Fibroblast of mammary gland (primary cell): ENCODE measurements around the gene COG5.

Experiments
- DNase-seq: peaks from one replicate; pipeline ENCODE4 v3.0.0-alpha.2; 2010; ENCODE audit warnings: low read depth
- H3K4me3 ChIP-seq: 2 replicates; pipeline ENCODE4 v1.5.1; 2011; ENCODE audit warnings: low read depth, mild to moderate bottlenecking, low read length, moderate library complexity; ENCODE audit not compliant: control insufficient read depth
- TF ChIP-seq, protein P1 (sequence below): conservative IDR thresholded peaks from 2 replicates; pipeline ENCODE4 v1.5.1; 2011; ENCODE audit warnings: low read depth, low read length, inconsistent platforms; ENCODE audit not compliant: control insufficient read depth, insufficient read depth

The COG5 gene

DNA sequence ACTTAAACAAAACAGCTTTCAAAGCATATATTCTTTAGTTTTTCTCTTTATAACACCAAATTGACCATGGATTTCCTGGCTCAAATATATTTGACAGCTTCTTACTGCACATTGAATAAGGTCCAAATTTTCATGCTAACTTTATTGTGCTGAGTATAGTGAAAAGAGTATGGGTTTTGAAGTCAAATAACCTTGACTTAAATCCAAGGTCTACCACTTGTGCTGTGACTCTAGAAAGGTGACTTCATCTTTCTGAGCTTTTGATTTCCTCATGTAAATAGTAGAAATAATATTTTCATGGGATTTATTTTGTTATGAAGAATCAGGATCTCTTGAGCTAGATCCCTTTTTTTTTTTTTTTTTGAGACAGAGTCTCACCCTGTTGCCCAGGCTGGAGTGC, 233.2 kb downstream of the COG5 start:
- TF ChIP-seq, protein P1, sequence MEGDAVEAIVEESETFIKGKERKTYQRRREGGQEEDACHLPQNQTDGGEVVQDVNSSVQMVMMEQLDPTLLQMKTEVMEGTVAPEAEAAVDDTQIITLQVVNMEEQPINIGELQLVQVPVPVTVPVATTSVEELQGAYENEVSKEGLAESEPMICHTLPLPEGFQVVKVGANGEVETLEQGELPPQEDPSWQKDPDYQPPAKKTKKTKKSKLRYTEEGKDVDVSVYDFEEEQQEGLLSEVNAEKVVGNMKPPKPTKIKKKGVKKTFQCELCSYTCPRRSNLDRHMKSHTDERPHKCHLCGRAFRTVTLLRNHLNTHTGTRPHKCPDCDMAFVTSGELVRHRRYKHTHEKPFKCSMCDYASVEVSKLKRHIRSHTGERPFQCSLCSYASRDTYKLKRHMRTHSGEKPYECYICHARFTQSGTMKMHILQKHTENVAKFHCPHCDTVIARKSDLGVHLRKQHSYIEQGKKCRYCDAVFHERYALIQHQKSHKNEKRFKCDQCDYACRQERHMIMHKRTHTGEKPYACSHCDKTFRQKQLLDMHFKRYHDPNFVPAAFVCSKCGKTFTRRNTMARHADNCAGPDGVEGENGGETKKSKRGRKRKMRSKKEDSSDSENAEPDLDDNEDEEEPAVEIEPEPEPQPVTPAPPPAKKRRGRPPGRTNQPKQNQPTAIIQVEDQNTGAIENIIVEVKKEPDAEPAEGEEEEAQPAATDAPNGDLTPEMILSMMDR, result no peak
- DNase-seq, result no peak
- no peak overlapping the region for H3K4me3 ChIP-seq

DNA sequence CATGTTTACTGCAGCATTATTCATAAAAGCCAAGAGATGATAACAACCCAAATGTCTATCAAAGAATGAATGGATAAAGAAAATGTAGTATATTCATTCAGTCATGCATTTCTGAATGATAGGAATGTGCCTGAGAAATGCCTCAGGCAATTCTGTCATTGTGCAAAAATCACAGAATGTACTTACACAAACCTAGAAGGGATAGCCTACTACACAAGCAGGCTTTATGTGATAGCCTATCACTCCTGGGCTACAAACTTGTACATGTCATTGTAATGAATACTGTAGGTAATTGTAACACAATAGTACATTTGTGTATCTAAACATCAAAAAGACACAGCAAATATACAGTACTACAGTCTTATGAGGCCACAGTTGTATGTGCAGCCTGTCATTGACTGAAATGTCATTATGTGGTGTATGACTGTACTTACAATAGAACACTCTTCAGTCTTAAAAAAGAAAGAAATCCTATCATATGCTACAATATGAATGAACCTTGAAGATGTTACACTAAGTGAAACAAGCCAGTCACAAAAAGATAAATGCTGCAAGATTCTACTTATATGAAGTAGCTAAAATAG, 235.6 kb downstream of the COG5 start:
- no peak for DNase-seq
- TF ChIP-seq, protein P1, result no peak
- no peak overlapping the region for H3K4me3 ChIP-seq

DNA sequence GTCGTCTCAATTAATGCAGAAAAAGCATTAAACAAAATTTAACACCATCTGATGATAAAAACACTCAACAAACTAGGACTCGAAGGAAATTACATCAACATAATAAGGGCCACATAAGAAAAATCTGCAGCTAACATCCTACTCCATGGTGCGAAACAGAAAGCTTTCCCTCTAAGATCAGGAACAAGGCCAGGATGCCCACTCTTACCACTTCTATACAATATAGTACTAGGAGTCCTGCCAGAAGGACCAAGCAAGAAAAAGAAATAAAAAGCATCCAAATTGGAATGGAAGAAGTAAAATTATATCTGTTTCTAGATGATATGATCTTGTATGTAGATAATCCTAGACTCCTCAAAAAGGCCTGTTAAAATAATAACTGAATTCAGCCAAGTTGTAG, 237.7 kb downstream of the COG5 start:
- H3K4me3 ChIP-seq, result no peak overlapping the region
- TF ChIP-seq, protein P1, result no peak
- DNase-seq, result no peak

DNA sequence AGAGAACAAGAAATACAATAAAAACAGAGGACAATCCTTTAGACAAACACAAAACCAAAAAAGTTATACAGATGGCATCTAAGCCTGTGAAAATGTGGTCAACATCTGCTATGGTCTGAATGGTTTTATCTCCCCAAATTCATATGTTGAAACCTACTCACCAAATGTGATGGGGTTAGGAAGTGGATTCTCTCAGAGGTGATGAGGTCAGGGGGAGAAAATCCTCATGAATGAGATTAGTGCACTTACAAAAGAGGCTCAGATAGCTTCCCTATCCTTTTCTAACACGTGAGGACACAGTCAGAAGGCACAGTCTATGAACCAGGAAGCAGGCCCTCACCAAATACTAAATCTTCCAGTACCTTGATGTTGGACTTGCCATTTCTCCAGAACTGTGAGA, 241.7 kb downstream of the COG5 start:
- no peak for DNase-seq
- H3K4me3 ChIP-seq, result no peak overlapping the region
- TF ChIP-seq, protein P1, result no peak

DNA sequence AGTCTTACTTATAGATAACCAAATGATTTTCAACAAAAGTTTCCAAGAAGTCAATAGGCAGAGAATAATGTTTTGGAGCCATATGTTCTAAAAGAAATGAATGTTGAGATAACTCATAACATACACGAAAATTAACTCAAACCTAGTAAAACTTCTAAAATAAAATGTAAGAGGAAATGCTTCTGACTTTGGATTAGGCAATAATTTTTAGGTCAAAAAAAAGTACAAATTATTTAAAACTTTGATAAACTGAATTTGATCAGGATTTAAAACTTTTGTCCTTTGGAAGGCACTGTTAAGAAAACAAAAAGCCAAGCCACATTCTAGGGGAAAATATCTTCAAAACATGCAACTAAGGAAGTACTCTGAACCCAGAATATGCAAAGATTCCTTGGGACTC, 242.1 kb downstream of the COG5 start:
- TF ChIP-seq, protein P1, result no peak
- H3K4me3 ChIP-seq, result no peak overlapping the region
- DNase-seq, result no peak

DNA sequence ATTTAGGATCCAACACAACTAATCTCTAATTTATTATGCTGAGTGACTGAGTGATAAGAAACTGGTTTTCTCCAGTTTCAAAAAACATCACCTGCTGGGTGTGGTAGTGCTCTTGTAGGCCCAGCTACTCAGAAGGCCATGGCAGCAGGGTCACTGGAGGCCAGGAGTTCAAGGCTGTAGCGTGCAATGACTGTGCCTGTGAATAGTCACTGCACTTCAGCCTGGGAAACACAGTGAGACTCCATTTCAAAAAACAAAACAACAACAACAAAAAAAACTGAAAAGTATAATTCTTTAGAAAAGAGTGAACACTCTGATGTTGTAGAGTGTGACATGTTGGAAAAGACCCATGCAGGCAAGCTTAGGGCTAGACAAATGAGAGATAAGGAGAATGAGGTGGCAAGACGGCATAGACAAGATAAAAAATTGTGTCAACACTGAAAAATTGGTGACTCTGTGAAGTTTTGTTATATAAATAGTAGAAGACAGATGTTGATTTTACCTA, 243.9 kb downstream of the COG5 start:
- TF ChIP-seq, protein P1, result no peak
- no peak for DNase-seq
- no peak overlapping the region for H3K4me3 ChIP-seq
